IMR-90 (cell line): Measurements from ENCODE around the gene ASTN2. TPM values are rescaled to one million over a fixed set of nuclear protein-coding genes. Genes with fewer than 3 reads are reported as not detected.

Source experiments
- ATAC-seq: fragments of 200-7000 bp; cut with Tn5 transposase; 2 replicates; pipeline ENCODE4 v1.9.1; 2020; ENCODE audit warnings: low read depth, mild to moderate bottlenecking, moderate library complexity
- BruUV-seq: library from RNA; stranded (reverse); fragments of 400-500 nt; replicated peaks from 2 replicates; lab custom pipeline; 2021; lab: Mats Ljungman, UMichigan
- CTCF ChIA-PET: fragments of 300-600 bp; formaldehyde crosslinking; extraction: SDS; loops from one replicate; lab custom pipeline; 2021; ENCODE audit warnings: antibody characterized with exemption; lab: Yijun Ruan, JAX
- POLR2A ChIA-PET: fragments of 300-600 bp; sonication (Branson Sonifier 250); formaldehyde crosslinking; loops from one replicate; lab custom pipeline; 2022; ENCODE audit warnings: antibody characterized with exemption; ENCODE audit not compliant: unreplicated experiment; lab: Charles Lee
- DNase-seq: peaks from one replicate; pipeline ENCODE4 v3.0.0; 2013
- H2AFZ ChIP-seq: replicated peaks from 2 replicates; pipeline ENCODE3; 2013; ENCODE audit warnings: low read length, mild to moderate bottlenecking; ENCODE audit not compliant: poor library complexity
- H2AK5ac ChIP-seq: 2 replicates; pipeline ENCODE4 v1.6.1; 2013; ENCODE audit warnings: low read depth, low read length, inconsistent platforms
- H2AK9ac ChIP-seq: replicated peaks from 2 replicates; pipeline ENCODE3; 2013; ENCODE audit warnings: mild to moderate bottlenecking, low read depth, low read length, moderate library complexity; ENCODE audit not compliant: poor library complexity
- H2BK120ac ChIP-seq: 2 replicates; pipeline ENCODE4 v1.6.1; 2013; ENCODE audit warnings: low read depth, low read length, inconsistent platforms
- H2BK15ac ChIP-seq: 3 replicates; pipeline ENCODE4 v1.6.1; 2013; ENCODE audit warnings: low read depth, low read length, inconsistent platforms
- H2BK20ac ChIP-seq: 2 replicates; pipeline ENCODE4 v1.6.1; 2013; ENCODE audit warnings: low read depth, mild to moderate bottlenecking, inconsistent platforms, low read length, moderate library complexity
- H2BK5ac ChIP-seq: 2 replicates; pipeline ENCODE4 v1.6.1; 2013; ENCODE audit warnings: mild to moderate bottlenecking, low read depth, low read length, inconsistent platforms; ENCODE audit not compliant: poor library complexity, severe bottlenecking
- H3K14ac ChIP-seq: replicated peaks from 2 replicates; pipeline ENCODE4 v1.6.1; 2013; ENCODE audit warnings: low read depth, low read length, inconsistent platforms
- H3K18ac ChIP-seq: 2 replicates; pipeline ENCODE4 v1.6.1; 2013; ENCODE audit warnings: low read depth, low read length, control low read depth
- H3K23ac ChIP-seq: 2 replicates; pipeline ENCODE4 v1.6.1; 2013; ENCODE audit warnings: low read depth, low read length, inconsistent platforms
- H3K27ac ChIP-seq: 2 replicates; pipeline ENCODE4 v1.5.1; 2013; ENCODE audit warnings: mild to moderate bottlenecking, control low read depth, low read length; ENCODE audit not compliant: insufficient read depth
- H3K27me3 ChIP-seq: 2 replicates; pipeline ENCODE4 v1.6.1; 2013; ENCODE audit warnings: low read length; ENCODE audit not compliant: control insufficient read depth, insufficient read depth
- H3K36me3 ChIP-seq: 2 replicates; pipeline ENCODE4 v1.6.1; 2013; ENCODE audit warnings: low read length, mixed read lengths; ENCODE audit not compliant: control insufficient read depth, insufficient read depth
- H3K4ac ChIP-seq: 2 replicates; pipeline ENCODE4 v1.6.1; 2013; ENCODE audit warnings: low read depth, low read length, inconsistent platforms
- H3K4me1 ChIP-seq: 2 replicates; pipeline ENCODE4 v1.6.1; 2013; ENCODE audit warnings: low read length, mixed read lengths; ENCODE audit not compliant: control insufficient read depth, insufficient read depth
- H3K4me2 ChIP-seq: 2 replicates; pipeline ENCODE4 v1.6.1; 2013; ENCODE audit warnings: low read depth, mild to moderate bottlenecking, control low read depth, low read length, moderate library complexity
- H3K4me3 ChIP-seq: 2 replicates; pipeline ENCODE4 v1.5.1; 2013; ENCODE audit warnings: low read depth, mild to moderate bottlenecking, control low read depth, low read length, moderate library complexity; ENCODE audit not compliant: insufficient read depth
- H3K56ac ChIP-seq: 2 replicates; pipeline ENCODE4 v1.6.1; 2013; ENCODE audit warnings: low read length, inconsistent platforms; ENCODE audit not compliant: insufficient read depth; ENCODE audit errors: extremely low read depth
- H3K79me1 ChIP-seq, 2 experiments: 2 replicates each; pipeline ENCODE4 v1.6.1; 2013; ENCODE audit warnings: low read length in 2 of 2, inconsistent platforms in 1 of 2, low read depth in 1 of 2
- H3K9ac ChIP-seq: 2 replicates; pipeline ENCODE4 v1.6.1; 2013; ENCODE audit warnings: low read depth, low read length, control low read depth
- H3K9me1 ChIP-seq: 2 replicates; pipeline ENCODE4 v1.6.1; 2013; ENCODE audit warnings: low read length, inconsistent platforms; ENCODE audit not compliant: insufficient read depth
- H3K9me3 ChIP-seq: 2 replicates; pipeline ENCODE4 v1.6.1; 2013; ENCODE audit warnings: low read length; ENCODE audit not compliant: control insufficient read depth, insufficient read depth
- H4K20me1 ChIP-seq: 2 replicates; pipeline ENCODE4 v1.6.1; 2013; ENCODE audit warnings: low read length, inconsistent platforms; ENCODE audit not compliant: insufficient read depth
- H4K5ac ChIP-seq: 2 replicates; pipeline ENCODE4 v1.6.1; 2013; ENCODE audit warnings: mild to moderate bottlenecking, low read depth, low read length, control low read depth
- H4K8ac ChIP-seq, 2 experiments: 2 replicates each; pipeline ENCODE4 v1.6.1; 2013; ENCODE audit warnings: low read depth in 2 of 2, low read length in 2 of 2, control low read depth in 1 of 2, inconsistent platforms in 1 of 2
- H4K91ac ChIP-seq: 2 replicates; pipeline ENCODE4 v1.6.1; 2013; ENCODE audit warnings: low read depth, low read length, inconsistent platforms; ENCODE audit not compliant: insufficient read depth
- CEBPB ChIP-seq: IDR thresholded peaks from 2 replicates; pipeline ENCODE4 v1.6.1; 2012; ENCODE audit warnings: low read depth, low read length, improper control_type of control experiment
- FOS ChIP-seq: fragments of 150-350 bp; IDR thresholded peaks from 2 replicates; pipeline ENCODE4 v1.6.1; 2016; ENCODE audit warnings: low read depth, low read length
- MAFK ChIP-seq: IDR thresholded peaks from 2 replicates; pipeline ENCODE4 v1.6.1; 2012; ENCODE audit warnings: low read depth, low read length, improper control_type of control experiment
- MAZ ChIP-seq: IDR thresholded peaks from 2 replicates; pipeline ENCODE4 v1.6.1; 2012; ENCODE audit warnings: low read depth, mild to moderate bottlenecking, low read length, improper control_type of control experiment, moderate library complexity, borderline replicate concordance
- MXI1 ChIP-seq: IDR thresholded peaks from 2 replicates; pipeline ENCODE4 v1.6.1; 2012; ENCODE audit warnings: low read depth, mild to moderate bottlenecking, low read length, moderate library complexity, borderline replicate concordance
- NFE2L2 ChIP-seq: fragments of 150-350 bp; IDR thresholded peaks from 2 replicates; pipeline ENCODE4 v1.6.1; 2016; ENCODE audit warnings: low read depth, mild to moderate bottlenecking, low read length
- RAD21 ChIP-seq: IDR thresholded peaks from 2 replicates; pipeline ENCODE4 v1.6.1; 2012; ENCODE audit warnings: low read length, improper control_type of control experiment
- RCOR1 ChIP-seq: IDR thresholded peaks from 2 replicates; pipeline ENCODE4 v1.6.1; 2012; ENCODE audit warnings: mild to moderate bottlenecking, low read length, improper control_type of control experiment; ENCODE audit not compliant: insufficient replicate concordance
- RFX5 ChIP-seq: IDR thresholded peaks from 2 replicates; pipeline ENCODE4 v1.8.0; 2012; ENCODE audit warnings: low read depth, mild to moderate bottlenecking, low read length, moderate library complexity
- WGBS, 2 experiments: methylation state at CpG; one replicate each; pipeline versions ENCODE4 v1.1.5 to v1.1.7; 2013; ENCODE audit warnings: missing lambda C conversion rate in 2 of 2; ENCODE audit not compliant: insufficient read length in 1 of 2; ENCODE audit errors: extremely low coverage in 2 of 2; 5-methylcytosine and 5-hydroxymethylcytosine counted together
- dilution Hi-C: fragments of 300-500 bp; cut with HindIII; formaldehyde crosslinking; loops from one replicate; pipeline ENCODE4 v1.14.3; 2018; ENCODE audit warnings: low sequenced_read_pairs; ENCODE audit not compliant: unreplicated experiment
- in situ Hi-C: fragments of 300-500 bp; cut with MboI; formaldehyde crosslinking; loops from 3 replicates; pipeline ENCODE4 v1.14.3; 2019; ENCODE audit warnings: low sequenced_read_pairs, inconsistent platforms, mixed read lengths
- intact Hi-C: fragments of 100-400 bp; cut with micrococcal nuclease; formaldehyde crosslinking; loops from 2 replicates; pipeline ENCODE4 v1.10.0; 2022
- polyA plus RNA-seq, 3 experiments: library from polyadenylated mRNA; depleted of rRNA; stranded (reverse); fragments of >200 nt; gene quantifications; 2 replicates each; pipeline ENCODE4 v1.2.3, GENCODE V29; 2012; ENCODE audit warnings: low replicate concordance in 1 of 3
- total RNA-seq: library from RNA; depleted of rRNA; stranded (reverse); fragments of >200 nt; gene quantifications from 2 replicates; pipeline ENCODE4 v1.2.3, GENCODE V29; 2012
- TF ChIP-seq, protein P1 (sequence below): fragments of 150-350 bp; IDR thresholded peaks from 2 replicates; pipeline ENCODE4 v1.6.1; 2016; ENCODE audit warnings: low read depth, mild to moderate bottlenecking, low read length, moderate library complexity, borderline replicate concordance
- TF ChIP-seq, protein P2 (sequence below): fragments of 150-350 bp; IDR thresholded peaks from 2 replicates; pipeline ENCODE4 v1.6.1; 2017; ENCODE audit warnings: mild to moderate bottlenecking, antibody characterized with exemption, low read length, low read depth

The ASTN2 gene
- total and polyA plus RNA-seq, 2 of the 4 experiments (the other 2 are of a cell fraction), result 3.8 to 6.8 TPM

DNA sequence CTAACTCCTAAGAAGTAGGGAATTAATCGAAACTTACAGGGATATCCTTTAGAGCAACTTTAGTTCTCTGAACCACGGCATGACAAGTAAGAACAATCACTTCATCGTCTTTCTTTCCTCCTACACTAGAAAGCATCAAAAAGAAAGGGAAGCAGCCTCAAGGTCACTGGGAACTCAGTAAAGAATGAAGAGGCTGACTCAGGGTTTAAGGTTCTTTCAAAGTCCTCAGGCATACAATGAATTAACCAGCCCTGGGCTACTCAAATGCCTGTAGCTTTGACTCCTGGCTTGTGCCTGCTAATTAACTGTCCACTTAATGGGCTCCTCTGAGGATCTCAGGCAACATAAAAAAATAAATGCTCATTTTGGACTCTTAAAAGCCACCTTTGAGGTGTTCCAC is 625.8 kb downstream of the ASTN2 start:
- CTCF ChIA-PET, result no interaction called here
- in situ Hi-C loops, result no loop called here

More for the DNA sequence above, 625.8 kb downstream of the ASTN2 start:
- Histone ChIP-seq H2BK120ac (no peak overlapping the region), H3K4me3 (no peak overlapping the region), H2AK5ac (no peak overlapping the region), H3K36me3 (no peaks in the 10 kb centered on the region), H3K4ac (no peak overlapping the region), H2AK9ac (no peak overlapping the region), H3K14ac (no peak overlapping the region), H2AFZ (no peak overlapping the region), H3K27ac (no peak overlapping the region), H4K91ac (no peak overlapping the region), H3K56ac (no peak overlapping the region), H3K4me2 (no peak overlapping the region), H2BK15ac (no peak overlapping the region), H3K79me1 (no peaks in the 10 kb centered on the region), H4K8ac (no peak overlapping the region), H3K9me3 (no peaks in the 10 kb centered on the region), H3K23ac (no peak overlapping the region), H2BK20ac (no peak overlapping the region), H3K9me1 (no peaks in the 10 kb centered on the region), H2BK5ac (no peak overlapping the region), H3K18ac (no peak overlapping the region), H4K5ac (no peak overlapping the region), H3K9ac (no peak overlapping the region), H3K27me3 (peaks cover 9% of the 10 kb centered on the region), H3K4me1 (peaks cover 2% of the 10 kb centered on the region; the same call in 1 of the 2 replicates), H4K20me1 (no peaks in the 10 kb centered on the region)
- BruUV-seq, result no TSS peak
- intact Hi-C loops, result no loop called here
- dilution Hi-C loops, result no loop called here
- POLR2A ChIA-PET, result no interaction called here
- DNase-seq, result no peak
- no peak for ATAC-seq
- WGBS, 2 experiments, result no CpG with 5 or more reads among the region's 3 CpGs
- TF ChIP-seq RCOR1 (no peak), FOS (no peak), MAZ (no peak), MAFK (no peak), RFX5 (no peak), MXI1 (no peak), CEBPB (no peak), RAD21 (no peak), NFE2L2 (no peak)
- TF ChIP-seq, protein P1, sequence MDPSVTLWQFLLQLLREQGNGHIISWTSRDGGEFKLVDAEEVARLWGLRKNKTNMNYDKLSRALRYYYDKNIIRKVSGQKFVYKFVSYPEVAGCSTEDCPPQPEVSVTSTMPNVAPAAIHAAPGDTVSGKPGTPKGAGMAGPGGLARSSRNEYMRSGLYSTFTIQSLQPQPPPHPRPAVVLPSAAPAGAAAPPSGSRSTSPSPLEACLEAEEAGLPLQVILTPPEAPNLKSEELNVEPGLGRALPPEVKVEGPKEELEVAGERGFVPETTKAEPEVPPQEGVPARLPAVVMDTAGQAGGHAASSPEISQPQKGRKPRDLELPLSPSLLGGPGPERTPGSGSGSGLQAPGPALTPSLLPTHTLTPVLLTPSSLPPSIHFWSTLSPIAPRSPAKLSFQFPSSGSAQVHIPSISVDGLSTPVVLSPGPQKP, result no peak
- TF ChIP-seq, protein P2, sequence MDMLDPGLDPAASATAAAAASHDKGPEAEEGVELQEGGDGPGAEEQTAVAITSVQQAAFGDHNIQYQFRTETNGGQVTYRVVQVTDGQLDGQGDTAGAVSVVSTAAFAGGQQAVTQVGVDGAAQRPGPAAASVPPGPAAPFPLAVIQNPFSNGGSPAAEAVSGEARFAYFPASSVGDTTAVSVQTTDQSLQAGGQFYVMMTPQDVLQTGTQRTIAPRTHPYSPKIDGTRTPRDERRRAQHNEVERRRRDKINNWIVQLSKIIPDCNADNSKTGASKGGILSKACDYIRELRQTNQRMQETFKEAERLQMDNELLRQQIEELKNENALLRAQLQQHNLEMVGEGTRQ, result no peak
